HG02981 (cell line): ENCODE measurements around the gene SLC19A2.
"Not testable (repeated sequence)": the region's sequence is repeated elsewhere in the genome, so short reads cannot be mapped to it uniquely, and the experiment has no call there.

Experiments
- ATAC-seq: cut with Tn5 transposase; IDR thresholded peaks from one replicate; pipeline ENCODE4 v1.9.1; 2021; ENCODE audit warnings: mild to moderate bottlenecking, moderate library complexity; ENCODE audit not compliant: unreplicated experiment

SLC19A2 gene

GRCh38 chr1:169509354-169509753 lies 23.6 kb upstream of the SLC19A2 start:
- no peak for ATAC-seq

DNA sequence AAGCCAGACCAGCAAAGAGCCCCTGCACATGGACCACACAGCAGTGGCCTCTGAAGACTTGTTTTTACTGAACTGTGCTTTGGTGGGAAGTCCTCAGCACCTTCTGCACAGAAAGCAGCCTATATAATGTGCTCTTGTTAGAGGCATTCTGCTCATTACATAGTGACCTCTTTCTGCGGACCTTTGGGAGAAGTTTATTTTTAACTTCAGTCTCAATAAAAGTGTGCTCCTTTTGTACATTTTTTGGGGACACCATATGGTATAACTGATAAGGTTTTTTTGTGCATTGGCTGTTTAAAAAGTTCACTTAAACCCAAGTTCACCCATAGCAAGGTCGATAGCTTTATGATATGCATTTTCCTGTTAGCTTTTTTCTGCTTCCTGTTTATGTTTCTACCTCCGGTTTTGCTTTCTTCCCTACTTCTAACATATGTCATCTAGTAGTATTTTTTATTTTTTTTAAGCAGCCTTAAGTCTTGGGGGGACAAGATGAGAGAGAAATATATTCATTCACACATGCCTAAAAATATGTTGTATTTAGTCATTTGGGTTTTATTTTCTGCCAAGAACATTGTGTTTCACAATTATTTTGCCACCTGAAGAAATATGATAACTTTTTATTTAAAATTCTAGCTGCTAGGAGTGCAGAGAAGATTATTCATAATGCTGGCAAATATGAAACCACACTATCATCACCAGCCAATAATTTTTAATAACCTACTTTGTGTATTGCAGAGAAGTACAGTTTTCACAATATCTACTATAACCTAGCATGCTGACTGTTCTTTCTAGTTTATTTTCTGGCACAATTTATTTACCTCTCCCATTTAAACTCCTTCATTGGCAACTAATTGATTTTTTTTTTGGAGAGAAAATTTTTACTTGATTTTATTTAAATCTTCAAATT lies 22.9 kb upstream of the SLC19A2 start:
- ATAC-seq = no peak

DNA sequence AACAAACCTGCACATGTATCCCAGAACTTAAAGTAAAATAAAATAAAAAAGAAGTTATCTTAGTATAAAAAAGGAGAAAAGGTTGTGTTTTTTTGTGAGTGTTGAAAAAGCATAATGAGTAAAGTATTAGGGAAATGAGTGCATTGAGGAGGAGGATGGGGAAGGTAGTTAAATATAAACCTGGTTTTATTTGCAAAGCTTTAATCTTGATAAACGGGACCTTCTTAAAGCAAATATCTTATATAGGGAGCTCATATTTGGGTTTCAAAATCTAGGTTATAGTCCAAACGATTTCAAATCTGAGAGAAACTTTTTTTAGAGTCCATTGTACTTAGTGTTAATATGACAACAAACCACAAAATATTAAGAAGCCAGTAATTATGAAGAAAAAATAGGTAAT lies 21.7 kb upstream of the SLC19A2 start:
- no peak for ATAC-seq

DNA sequence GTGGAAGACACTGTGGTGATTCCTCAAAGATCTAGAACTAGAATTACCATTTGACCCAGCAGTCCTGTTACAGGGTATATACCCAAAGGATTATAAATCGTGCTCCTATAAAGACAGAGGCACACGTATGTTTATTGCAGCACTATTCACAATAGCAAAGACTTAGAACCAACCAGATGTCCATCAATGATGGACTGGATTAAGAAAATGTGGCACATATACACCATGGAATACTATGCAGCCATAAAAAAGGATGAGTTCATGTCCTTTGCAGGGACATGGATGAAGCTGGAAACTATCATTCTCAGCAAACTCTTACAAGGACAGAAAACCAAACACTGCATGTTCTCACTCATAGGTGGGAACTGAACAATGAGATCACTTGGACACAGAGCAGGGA lies 17.9 kb upstream of the SLC19A2 start:
- ATAC-seq = not testable (repeated sequence)

GRCh38 chr1:169499807-169500206 lies 14.1 kb upstream of the SLC19A2 start:
- no peak for ATAC-seq

DNA sequence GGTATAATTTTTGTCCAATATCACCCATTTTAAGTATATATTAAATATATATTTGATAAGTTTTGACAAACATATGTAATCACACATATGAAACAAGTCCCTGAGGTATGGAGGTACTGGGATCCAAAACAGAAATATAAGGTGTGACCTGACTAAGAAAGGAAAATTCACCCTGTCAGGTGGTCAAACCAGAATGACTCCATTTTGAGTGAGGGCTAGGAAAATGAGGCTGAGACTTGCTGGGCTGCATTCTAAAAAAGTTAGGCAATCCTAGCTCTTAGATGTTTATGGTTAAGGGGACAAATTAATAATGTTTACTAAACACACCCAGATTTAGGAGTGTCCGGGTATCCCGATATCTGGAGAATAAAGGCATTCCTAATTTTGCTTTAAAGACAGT lies 11.6 kb upstream of the SLC19A2 start:
- no peak for ATAC-seq

DNA sequence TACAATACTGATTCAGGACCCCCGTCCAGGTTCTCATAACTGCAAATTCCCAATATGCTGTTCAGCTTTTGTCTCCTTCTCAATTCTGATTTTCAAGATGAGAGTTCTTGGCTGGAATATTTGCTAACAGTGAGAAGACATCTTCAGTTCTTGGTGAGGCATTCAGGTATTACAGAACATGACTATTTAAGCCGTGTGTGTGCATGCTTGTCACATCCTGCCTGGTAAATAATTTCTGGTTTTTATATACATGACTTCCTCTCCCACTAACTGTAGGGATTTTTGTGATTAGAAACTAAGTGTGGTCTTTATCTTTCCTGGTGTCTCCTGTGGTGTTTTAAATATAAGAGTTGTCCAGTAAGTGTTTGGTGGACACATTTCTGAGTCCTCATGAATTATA lies 10.2 kb upstream of the SLC19A2 start:
- no peak for ATAC-seq

- no peak for ATAC-seq
Measured at GRCh38 chr1:169495046-169495775, 9.5 kb upstream of the SLC19A2 start.

- no peak for ATAC-seq
Measured at GRCh38 chr1:169494343-169494742, 8.6 kb upstream of the SLC19A2 start.

- ATAC-seq = no peak
Measured at GRCh38 chr1:169493251-169493650, 7.5 kb upstream of the SLC19A2 start.

- no peak for ATAC-seq
Measured at GRCh38 chr1:169491845-169492281, 6.1 kb upstream of the SLC19A2 start.

DNA sequence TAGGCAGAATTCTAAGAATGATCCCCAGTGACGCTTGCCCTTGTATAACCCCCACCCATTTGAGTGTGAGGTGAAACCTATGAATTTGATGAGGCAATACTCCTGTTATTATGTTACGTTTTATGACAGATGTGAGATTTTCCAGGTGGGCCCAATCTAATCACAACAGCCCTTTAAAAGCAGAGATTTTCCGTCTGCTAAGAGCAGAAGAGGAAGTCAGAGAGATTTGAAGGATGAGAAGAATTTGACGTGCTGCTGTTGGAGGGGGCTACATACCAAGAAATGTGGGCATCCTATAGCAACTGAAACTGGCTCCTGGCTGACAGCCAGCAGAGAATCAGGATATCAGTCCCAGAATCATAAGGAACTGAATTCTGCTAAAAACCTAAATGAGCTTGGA lies 2.4 kb upstream of the SLC19A2 start:
- no peak for ATAC-seq

GRCh38 chr1:169487561-169487960 lies 1.8 kb upstream of the SLC19A2 start:
- no peak for ATAC-seq

DNA sequence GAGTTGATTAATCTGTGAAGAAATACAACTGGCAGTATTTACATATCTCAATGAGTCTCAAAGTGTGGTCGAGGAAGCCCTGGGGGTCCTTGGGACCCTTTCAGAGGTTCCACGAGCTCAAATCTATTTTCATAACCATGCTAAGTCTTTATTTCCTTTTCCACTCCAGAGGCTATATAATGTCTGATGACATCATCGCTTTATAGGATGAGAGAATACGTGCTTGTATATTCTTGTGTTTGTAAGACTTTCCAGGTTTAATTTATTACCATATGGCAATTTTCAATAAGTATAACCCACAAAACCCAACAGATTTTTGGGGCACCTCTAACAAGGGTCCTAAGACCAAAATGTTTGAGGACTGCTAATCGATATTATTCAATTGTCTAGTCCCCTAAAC lies 1.4 kb upstream of the SLC19A2 start:
- ATAC-seq = no peak

GRCh38 chr1:169486281-169487051 lies 722 bp upstream of the SLC19A2 start:
- no peak for ATAC-seq

DNA sequence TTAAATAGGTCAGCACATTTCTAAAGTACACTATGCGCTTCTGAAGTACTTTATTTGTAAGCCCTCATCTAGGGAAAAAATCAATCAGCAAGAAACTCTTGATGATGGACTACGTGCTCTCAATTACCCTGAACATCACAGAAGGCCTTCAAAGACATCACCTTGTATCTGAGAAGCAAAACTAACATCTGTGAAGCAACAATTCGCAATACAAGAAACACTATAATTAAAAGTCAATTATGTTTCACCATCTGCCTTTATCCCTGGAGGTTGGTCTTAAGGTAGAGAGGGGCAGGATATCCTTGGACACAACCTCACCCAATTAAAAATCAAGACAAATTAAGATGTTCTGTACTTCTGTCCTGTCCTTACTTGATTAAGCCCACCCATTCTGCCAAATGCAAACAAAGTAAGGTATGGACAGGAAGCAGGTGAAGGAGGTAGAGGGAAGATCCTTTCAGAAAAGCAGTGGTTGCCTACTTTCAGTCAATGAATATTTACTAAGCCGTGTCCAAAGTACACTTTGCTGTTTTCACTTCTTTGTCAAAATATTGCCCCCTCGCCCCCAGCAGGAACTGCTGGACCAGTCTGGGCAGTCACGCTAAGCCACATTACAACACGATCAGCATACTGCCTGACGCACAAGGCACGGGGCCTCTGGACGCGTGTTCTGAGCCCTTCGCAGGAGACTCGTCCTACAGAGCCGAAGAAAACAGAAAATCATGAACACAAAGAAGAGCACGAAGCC lies 887 bp downstream of the SLC19A2 start:
- no peak for ATAC-seq

DNA sequence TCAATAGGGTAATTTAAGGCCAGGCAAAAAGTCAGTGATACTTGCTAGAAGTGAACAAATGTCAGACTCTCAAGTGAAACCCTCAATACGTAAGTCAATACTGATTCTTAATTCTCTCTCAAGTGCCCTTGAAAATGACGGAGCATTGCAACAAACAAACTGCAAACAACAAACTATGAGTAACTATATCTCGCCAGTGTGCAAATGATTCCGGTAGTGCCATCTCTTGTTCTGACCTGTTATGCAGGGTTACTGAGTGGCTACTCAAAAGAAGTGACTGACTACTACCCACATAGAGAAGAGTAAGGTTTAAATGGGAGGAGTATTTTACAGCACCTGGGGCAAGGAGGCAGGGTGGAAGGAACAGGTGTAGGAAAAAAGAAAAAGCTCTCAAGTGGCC lies 1.6 kb downstream of the SLC19A2 start:
- ATAC-seq = no peak

GRCh38 chr1:169483500-169483966 lies 2.2 kb downstream of the SLC19A2 start:
- no peak for ATAC-seq

DNA sequence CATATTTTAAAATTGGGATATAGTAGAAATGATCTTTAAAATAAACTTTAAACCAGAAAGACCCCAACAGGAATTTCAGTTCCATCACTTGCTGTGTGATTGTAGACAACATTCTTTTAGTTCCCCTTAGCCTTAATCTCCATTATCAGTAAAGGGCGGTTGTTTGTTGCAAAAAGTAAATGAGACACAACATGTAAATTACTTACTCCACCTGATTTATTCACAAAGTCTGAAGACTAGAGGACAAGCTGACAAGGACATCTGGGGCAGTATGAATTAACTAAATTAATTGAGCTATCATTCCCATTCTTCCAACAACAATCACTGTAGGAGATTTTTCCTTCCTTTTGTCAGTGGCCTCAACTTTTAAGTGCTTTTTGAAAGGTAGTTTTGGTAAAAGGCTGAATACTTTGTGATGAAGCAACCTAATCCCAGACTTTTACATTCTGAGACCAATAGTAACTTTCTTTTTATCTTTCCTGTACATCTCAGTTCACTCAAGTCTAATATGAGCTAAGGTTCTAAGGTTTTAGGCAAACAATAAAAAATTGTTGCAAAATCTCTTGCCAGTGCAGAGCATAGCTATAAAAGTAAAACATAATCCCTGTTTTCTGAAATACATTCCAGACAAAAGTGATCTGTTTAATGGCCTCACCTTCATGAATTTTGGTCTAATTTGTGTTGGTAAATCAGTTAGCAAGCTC lies 6.2 kb downstream of the SLC19A2 start:
- no peak for ATAC-seq

- no peak for ATAC-seq
Measured at GRCh38 chr1:169478094-169478672, 7.6 kb downstream of the SLC19A2 start.
